IMR-90 (cell line): ENCODE results near the gene CLMP. TPM values are rescaled to one million over a fixed set of nuclear protein-coding genes. Genes with fewer than 3 reads are reported as not detected.
A peak's percentile ranks its signal among the peaks of the same experiment; 100 is the strongest.

Experiments used
- ATAC-seq: fragments of 200-7000 bp; cut with Tn5 transposase; 2 replicates; pipeline ENCODE4 v1.9.1; 2020; ENCODE audit warnings: low read depth, mild to moderate bottlenecking, moderate library complexity
- BruUV-seq: library from RNA; stranded (reverse); fragments of 400-500 nt; replicated peaks from 2 replicates; lab custom pipeline; 2021; lab: Mats Ljungman, UMichigan
- CTCF ChIA-PET: fragments of 300-600 bp; formaldehyde crosslinking; extraction: SDS; loops from one replicate; lab custom pipeline; 2021; ENCODE audit warnings: antibody characterized with exemption; lab: Yijun Ruan, JAX
- POLR2A ChIA-PET: fragments of 300-600 bp; sonication (Branson Sonifier 250); formaldehyde crosslinking; loops from one replicate; lab custom pipeline; 2022; ENCODE audit warnings: antibody characterized with exemption; ENCODE audit not compliant: unreplicated experiment; lab: Charles Lee
- DNase-seq: peaks from one replicate; pipeline ENCODE4 v3.0.0; 2013
- H2AFZ ChIP-seq: replicated peaks from 2 replicates; pipeline ENCODE3; 2013; ENCODE audit warnings: low read length, mild to moderate bottlenecking; ENCODE audit not compliant: poor library complexity
- H2AK5ac ChIP-seq: 2 replicates; pipeline ENCODE4 v1.6.1; 2013; ENCODE audit warnings: low read depth, low read length, inconsistent platforms
- H2AK9ac ChIP-seq: replicated peaks from 2 replicates; pipeline ENCODE3; 2013; ENCODE audit warnings: mild to moderate bottlenecking, low read depth, low read length, moderate library complexity; ENCODE audit not compliant: poor library complexity
- H2BK120ac ChIP-seq: 2 replicates; pipeline ENCODE4 v1.6.1; 2013; ENCODE audit warnings: low read depth, low read length, inconsistent platforms
- H2BK15ac ChIP-seq: 3 replicates; pipeline ENCODE4 v1.6.1; 2013; ENCODE audit warnings: low read depth, low read length, inconsistent platforms
- H2BK20ac ChIP-seq: 2 replicates; pipeline ENCODE4 v1.6.1; 2013; ENCODE audit warnings: low read depth, mild to moderate bottlenecking, inconsistent platforms, low read length, moderate library complexity
- H2BK5ac ChIP-seq: 2 replicates; pipeline ENCODE4 v1.6.1; 2013; ENCODE audit warnings: mild to moderate bottlenecking, low read depth, low read length, inconsistent platforms; ENCODE audit not compliant: poor library complexity, severe bottlenecking
- H3K14ac ChIP-seq: replicated peaks from 2 replicates; pipeline ENCODE4 v1.6.1; 2013; ENCODE audit warnings: low read depth, low read length, inconsistent platforms
- H3K18ac ChIP-seq: 2 replicates; pipeline ENCODE4 v1.6.1; 2013; ENCODE audit warnings: low read depth, low read length, control low read depth
- H3K23ac ChIP-seq: 2 replicates; pipeline ENCODE4 v1.6.1; 2013; ENCODE audit warnings: low read depth, low read length, inconsistent platforms
- H3K27ac ChIP-seq: 2 replicates; pipeline ENCODE4 v1.5.1; 2013; ENCODE audit warnings: mild to moderate bottlenecking, control low read depth, low read length; ENCODE audit not compliant: insufficient read depth
- H3K27me3 ChIP-seq: 2 replicates; pipeline ENCODE4 v1.6.1; 2013; ENCODE audit warnings: low read length; ENCODE audit not compliant: control insufficient read depth, insufficient read depth
- H3K36me3 ChIP-seq: 2 replicates; pipeline ENCODE4 v1.6.1; 2013; ENCODE audit warnings: low read length, mixed read lengths; ENCODE audit not compliant: control insufficient read depth, insufficient read depth
- H3K4ac ChIP-seq: 2 replicates; pipeline ENCODE4 v1.6.1; 2013; ENCODE audit warnings: low read depth, low read length, inconsistent platforms
- H3K4me1 ChIP-seq: 2 replicates; pipeline ENCODE4 v1.6.1; 2013; ENCODE audit warnings: low read length, mixed read lengths; ENCODE audit not compliant: control insufficient read depth, insufficient read depth
- H3K4me2 ChIP-seq: 2 replicates; pipeline ENCODE4 v1.6.1; 2013; ENCODE audit warnings: low read depth, mild to moderate bottlenecking, control low read depth, low read length, moderate library complexity
- H3K4me3 ChIP-seq: 2 replicates; pipeline ENCODE4 v1.5.1; 2013; ENCODE audit warnings: low read depth, mild to moderate bottlenecking, control low read depth, low read length, moderate library complexity; ENCODE audit not compliant: insufficient read depth
- H3K56ac ChIP-seq: 2 replicates; pipeline ENCODE4 v1.6.1; 2013; ENCODE audit warnings: low read length, inconsistent platforms; ENCODE audit not compliant: insufficient read depth; ENCODE audit errors: extremely low read depth
- H3K79me1 ChIP-seq, 2 experiments: 2 replicates each; pipeline ENCODE4 v1.6.1; 2013; ENCODE audit warnings: low read length in 2 of 2, inconsistent platforms in 1 of 2, low read depth in 1 of 2
- H3K9ac ChIP-seq: 2 replicates; pipeline ENCODE4 v1.6.1; 2013; ENCODE audit warnings: low read depth, low read length, control low read depth
- H3K9me1 ChIP-seq: 2 replicates; pipeline ENCODE4 v1.6.1; 2013; ENCODE audit warnings: low read length, inconsistent platforms; ENCODE audit not compliant: insufficient read depth
- H3K9me3 ChIP-seq: 2 replicates; pipeline ENCODE4 v1.6.1; 2013; ENCODE audit warnings: low read length; ENCODE audit not compliant: control insufficient read depth, insufficient read depth
- H4K20me1 ChIP-seq: 2 replicates; pipeline ENCODE4 v1.6.1; 2013; ENCODE audit warnings: low read length, inconsistent platforms; ENCODE audit not compliant: insufficient read depth
- H4K5ac ChIP-seq: 2 replicates; pipeline ENCODE4 v1.6.1; 2013; ENCODE audit warnings: mild to moderate bottlenecking, low read depth, low read length, control low read depth
- H4K8ac ChIP-seq, 2 experiments: 2 replicates each; pipeline ENCODE4 v1.6.1; 2013; ENCODE audit warnings: low read depth in 2 of 2, low read length in 2 of 2, control low read depth in 1 of 2, inconsistent platforms in 1 of 2
- H4K91ac ChIP-seq: 2 replicates; pipeline ENCODE4 v1.6.1; 2013; ENCODE audit warnings: low read depth, low read length, inconsistent platforms; ENCODE audit not compliant: insufficient read depth
- BHLHE40 ChIP-seq: fragments of 150-350 bp; IDR thresholded peaks from 2 replicates; pipeline ENCODE4 v1.6.1; 2016; ENCODE audit warnings: mild to moderate bottlenecking, low read depth, low read length
- CEBPB ChIP-seq: IDR thresholded peaks from 2 replicates; pipeline ENCODE4 v1.6.1; 2012; ENCODE audit warnings: low read depth, low read length, improper control_type of control experiment
- CHD1 ChIP-seq: IDR thresholded peaks from 2 replicates; pipeline ENCODE4 v1.6.1; 2012; ENCODE audit warnings: low read depth, low read length, improper control_type of control experiment
- ELK1 ChIP-seq: fragments of 150-350 bp; IDR thresholded peaks from 2 replicates; pipeline ENCODE4 v1.6.1; 2016; ENCODE audit warnings: low read depth, mild to moderate bottlenecking, low read length, moderate library complexity, borderline replicate concordance
- MAFK ChIP-seq: IDR thresholded peaks from 2 replicates; pipeline ENCODE4 v1.6.1; 2012; ENCODE audit warnings: low read depth, low read length, improper control_type of control experiment
- MXI1 ChIP-seq: IDR thresholded peaks from 2 replicates; pipeline ENCODE4 v1.6.1; 2012; ENCODE audit warnings: low read depth, mild to moderate bottlenecking, low read length, moderate library complexity, borderline replicate concordance
- NFE2L2 ChIP-seq: fragments of 150-350 bp; IDR thresholded peaks from 2 replicates; pipeline ENCODE4 v1.6.1; 2016; ENCODE audit warnings: low read depth, mild to moderate bottlenecking, low read length
- RAD21 ChIP-seq: IDR thresholded peaks from 2 replicates; pipeline ENCODE4 v1.6.1; 2012; ENCODE audit warnings: low read length, improper control_type of control experiment
- SMC3 ChIP-seq: fragments of 150-350 bp; IDR thresholded peaks from 2 replicates; pipeline ENCODE4 v1.6.1; 2016; ENCODE audit warnings: low read depth, mild to moderate bottlenecking, antibody characterized with exemption, low read length, moderate library complexity
- WGBS, 2 experiments: methylation state at CpG; one replicate each; pipeline versions ENCODE4 v1.1.5 to v1.1.7; 2013; ENCODE audit warnings: missing lambda C conversion rate in 2 of 2; ENCODE audit not compliant: insufficient read length in 1 of 2; ENCODE audit errors: extremely low coverage in 2 of 2; 5-methylcytosine and 5-hydroxymethylcytosine counted together
- dilution Hi-C: fragments of 300-500 bp; cut with HindIII; formaldehyde crosslinking; loops from one replicate; pipeline ENCODE4 v1.14.3; 2018; ENCODE audit warnings: low sequenced_read_pairs; ENCODE audit not compliant: unreplicated experiment
- in situ Hi-C: fragments of 300-500 bp; cut with MboI; formaldehyde crosslinking; loops from 3 replicates; pipeline ENCODE4 v1.14.3; 2019; ENCODE audit warnings: low sequenced_read_pairs, inconsistent platforms, mixed read lengths
- intact Hi-C: fragments of 100-400 bp; cut with micrococcal nuclease; formaldehyde crosslinking; loops from 2 replicates; pipeline ENCODE4 v1.10.0; 2022
- polyA plus RNA-seq, 3 experiments: library from polyadenylated mRNA; depleted of rRNA; stranded (reverse); fragments of >200 nt; gene quantifications; 2 replicates each; pipeline ENCODE4 v1.2.3, GENCODE V29; 2012; ENCODE audit warnings: low replicate concordance in 1 of 3
- total RNA-seq: library from RNA; depleted of rRNA; stranded (reverse); fragments of >200 nt; gene quantifications from 2 replicates; pipeline ENCODE4 v1.2.3, GENCODE V29; 2012
- TF ChIP-seq, protein P1 (sequence below): conservative IDR thresholded peaks from 2 replicates; pipeline ENCODE4 v1.5.1; 2012; ENCODE audit warnings: mild to moderate bottlenecking, low read depth, low read length, improper control_type of control experiment

CLMP gene
- total and polyA plus RNA-seq, 2 of the 4 experiments (the other 2 are of a cell fraction), result 54.7 to 95.7 TPM

- Histone ChIP-seq H3K9me1 (peaks cover 6% of the 10 kb centered on the region; the same call in 1 of the 2 replicates), H3K4ac (no peak overlapping the region), H3K27ac (no peak overlapping the region), H2BK15ac (0 out of 3 replicates have a peak overlapping the region, but pooled peaks have one; percentile 45), H3K4me3 (no peak overlapping the region), H2BK20ac (no peak overlapping the region), H3K9me3 (no peaks in the 10 kb centered on the region), H2BK5ac (no peak overlapping the region), H4K20me1 (no peaks in the 10 kb centered on the region), H3K36me3 (no peaks in the 10 kb centered on the region), H2AK5ac (no peak overlapping the region), H3K79me1 (no peaks in the 10 kb centered on the region), H3K56ac (no peak overlapping the region), H4K91ac (no peak overlapping the region), H3K27me3 (no peaks in the 10 kb centered on the region), H3K4me2 (no peak overlapping the region), H3K23ac (no peak overlapping the region), H4K8ac (no peak overlapping the region), H3K18ac (no peak overlapping the region; the same call in 1 of the 2 replicates), H2BK120ac (peak overlapping the region; percentile 58; the same call in 1 of the 2 replicates), H4K5ac (peak overlapping the region; percentile 8; the same call in 1 of the 2 replicates), H3K4me1 (peaks cover 11% of the 10 kb centered on the region), H2AFZ (no peak overlapping the region), H3K9ac (no peak overlapping the region), H2AK9ac (no peak overlapping the region), H3K14ac (no peak overlapping the region)
- TF ChIP-seq SMC3 (no peak), RAD21 (no peak), MXI1 (no peak), ELK1 (no peak), MAFK (no peak), CHD1 (no peak), CEBPB (no peak), BHLHE40 (no peak), NFE2L2 (no peak)
- TF ChIP-seq, protein P1, sequence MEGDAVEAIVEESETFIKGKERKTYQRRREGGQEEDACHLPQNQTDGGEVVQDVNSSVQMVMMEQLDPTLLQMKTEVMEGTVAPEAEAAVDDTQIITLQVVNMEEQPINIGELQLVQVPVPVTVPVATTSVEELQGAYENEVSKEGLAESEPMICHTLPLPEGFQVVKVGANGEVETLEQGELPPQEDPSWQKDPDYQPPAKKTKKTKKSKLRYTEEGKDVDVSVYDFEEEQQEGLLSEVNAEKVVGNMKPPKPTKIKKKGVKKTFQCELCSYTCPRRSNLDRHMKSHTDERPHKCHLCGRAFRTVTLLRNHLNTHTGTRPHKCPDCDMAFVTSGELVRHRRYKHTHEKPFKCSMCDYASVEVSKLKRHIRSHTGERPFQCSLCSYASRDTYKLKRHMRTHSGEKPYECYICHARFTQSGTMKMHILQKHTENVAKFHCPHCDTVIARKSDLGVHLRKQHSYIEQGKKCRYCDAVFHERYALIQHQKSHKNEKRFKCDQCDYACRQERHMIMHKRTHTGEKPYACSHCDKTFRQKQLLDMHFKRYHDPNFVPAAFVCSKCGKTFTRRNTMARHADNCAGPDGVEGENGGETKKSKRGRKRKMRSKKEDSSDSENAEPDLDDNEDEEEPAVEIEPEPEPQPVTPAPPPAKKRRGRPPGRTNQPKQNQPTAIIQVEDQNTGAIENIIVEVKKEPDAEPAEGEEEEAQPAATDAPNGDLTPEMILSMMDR, result no peak
- ChIA-PET POLR2A (no interaction called here), CTCF (interaction anchor here (0.9 to 1.7 kb wide), 2 partner anchors 9 to 35 kb away, joined by 3 to 4 read pairs; no protein-coding TSS in a partner anchor)
- no CpG with 5 or more reads among the region's 1 CpG for WGBS, 2 experiments
- DNase-seq (no peak), ATAC-seq (peak; percentile 35)
- in situ Hi-C loops (no loop called here), dilution Hi-C loops (no loop called here), intact Hi-C loops (loop anchor here (2.0 kb wide), 1 partner anchor 14 kb away; no protein-coding TSS in a partner anchor)
- no TSS peak for BruUV-seq
Observed at GRCh38 chr11:123212406-123212805, 17.4 kb upstream of the CLMP start.
